GM12892 (cell line): ENCODE results near the gene CCDC127.

Source experiments
- POLR2A ChIP-seq: IDR thresholded peaks from 2 replicates; pipeline ENCODE4 v1.6.1; 2011; ENCODE audit warnings: low read depth, low read length, control low read depth
- POLR2AphosphoS5 ChIP-seq: IDR thresholded peaks from 2 replicates; pipeline ENCODE4 v1.6.1; 2011; ENCODE audit warnings: low read depth, low read length, control low read depth

DNA sequence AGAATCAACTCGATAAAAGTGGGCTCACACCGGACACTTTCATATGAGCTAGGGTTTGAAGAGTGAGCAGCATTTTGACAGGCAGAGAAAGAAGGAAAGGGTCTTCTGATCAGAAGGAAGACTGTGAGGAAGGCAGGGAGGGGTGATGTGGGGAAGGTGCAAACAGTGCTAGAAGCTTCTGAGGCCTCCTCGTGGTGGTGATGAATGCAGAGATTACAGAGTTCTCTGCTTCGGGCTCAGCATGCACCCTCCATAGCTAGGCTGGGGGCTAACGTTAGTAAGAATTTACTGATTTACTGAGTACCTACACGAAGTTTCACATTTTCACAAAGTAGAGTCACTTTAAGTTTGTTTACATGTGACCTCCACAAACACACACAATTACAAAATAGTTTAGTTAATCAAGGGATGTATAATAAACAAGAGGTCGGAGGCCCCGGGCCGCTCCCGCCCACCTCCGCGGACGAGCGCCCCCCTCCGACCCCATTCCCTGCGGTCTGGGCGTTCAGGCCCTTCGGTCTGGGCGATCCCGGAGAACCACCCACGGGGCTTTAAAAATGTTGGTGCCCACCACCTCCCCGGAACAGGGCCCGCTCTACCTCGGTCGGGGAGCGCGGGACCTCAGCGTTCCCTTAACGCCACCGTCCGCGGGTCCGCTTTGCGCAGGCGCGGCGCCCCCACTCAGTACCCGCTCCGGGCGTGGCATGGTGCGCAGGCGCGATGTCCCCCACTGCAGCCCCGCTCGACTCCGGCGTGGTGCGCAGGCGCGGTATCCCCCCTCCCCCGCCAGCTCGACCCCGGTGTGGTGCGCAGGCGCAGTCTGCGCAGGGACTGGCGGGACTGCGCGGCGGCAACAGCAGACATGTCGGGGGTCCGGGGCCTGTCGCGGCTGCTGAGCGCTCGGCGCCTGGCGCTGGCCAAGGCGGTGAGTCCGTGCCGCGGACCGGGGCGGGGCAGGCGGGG lies at the start of gene CCDC127, which contains the start of gene SDHA:
- TF ChIP-seq POLR2A: peak; percentile 71; the same call in 1 of the 2 replicates
- 0 out of 2 replicates have a peak, but pooled peaks have one; percentile 54 for TF ChIP-seq POLR2AphosphoS5
